Mesenchymal stem cell (in vitro differentiated cells and primary cell): ENCODE measurements around the gene FGFRL1.

Source experiments
- DNase-seq: peaks from one replicate; pipeline ENCODE4 v3.0.0-alpha.2; 2013
- H2AFZ ChIP-seq: one replicate; pipeline ENCODE4 v1.6.1; 2013; ENCODE audit warnings: low read depth, mild to moderate bottlenecking, control low read depth, inconsistent platforms, low read length, moderate library complexity
- H2AK5ac ChIP-seq: 2 replicates; pipeline ENCODE4 v1.6.1; 2013; ENCODE audit warnings: low read length, moderate library complexity, mild to moderate bottlenecking, inconsistent platforms; ENCODE audit not compliant: severe bottlenecking
- H2BK120ac ChIP-seq: one replicate; pipeline ENCODE4 v1.6.1; 2013; ENCODE audit warnings: low read depth, mild to moderate bottlenecking, inconsistent platforms, low read length, moderate library complexity
- H2BK12ac ChIP-seq, 2 experiments: one replicate each; pipeline ENCODE4 v1.6.1; 2013; ENCODE audit warnings: inconsistent platforms in 2 of 2, low read length in 2 of 2, mild to moderate bottlenecking in 2 of 2, moderate library complexity in 2 of 2, control low read depth in 1 of 2
- H2BK15ac ChIP-seq: one replicate; pipeline ENCODE4 v1.6.1; 2013; ENCODE audit warnings: mild to moderate bottlenecking, low read depth, inconsistent platforms; ENCODE audit not compliant: poor library complexity, severe bottlenecking
- H2BK5ac ChIP-seq: 2 replicates; pipeline ENCODE4 v1.6.1; 2013; ENCODE audit warnings: low read depth, mild to moderate bottlenecking, low read length, control low read depth, inconsistent platforms; ENCODE audit not compliant: poor library complexity, severe bottlenecking
- H3K14ac ChIP-seq, 2 experiments: one replicate each; pipeline ENCODE4 v1.6.1; 2013; ENCODE audit warnings: inconsistent platforms in 2 of 2, low read length in 2 of 2, control low read depth in 1 of 2, mild to moderate bottlenecking in 1 of 2, moderate library complexity in 1 of 2
- H3K18ac ChIP-seq, 2 experiments: one replicate each; pipeline ENCODE4 v1.6.1; 2013; ENCODE audit warnings: inconsistent platforms in 2 of 2, low read length in 2 of 2, control low read depth in 1 of 2, low read depth in 1 of 2, mild to moderate bottlenecking in 1 of 2
- H3K23ac ChIP-seq, 2 experiments: one replicate each; pipeline ENCODE4 v1.6.1; 2013; ENCODE audit warnings: inconsistent platforms in 2 of 2, low read length in 2 of 2, mild to moderate bottlenecking in 2 of 2, moderate library complexity in 2 of 2, control low read depth in 1 of 2
- H3K27ac ChIP-seq: 2 replicates; pipeline ENCODE4 v1.5.1; 2013; ENCODE audit warnings: mild to moderate bottlenecking, moderate library complexity, low read length, control low read depth, inconsistent platforms; ENCODE audit not compliant: poor library complexity, severe bottlenecking
- H3K27me3 ChIP-seq, 2 experiments: 2 replicates each; pipeline versions ENCODE4 v1.6.1 to v1.7.0; 2013; ENCODE audit warnings: low read length in 2 of 2, mild to moderate bottlenecking in 2 of 2, moderate library complexity in 2 of 2, control low read depth in 1 of 2, inconsistent platforms in 1 of 2; ENCODE audit not compliant: control insufficient read depth in 1 of 2, insufficient read depth in 1 of 2
- H3K36me3 ChIP-seq, 2 experiments: 2 replicates each; pipeline versions ENCODE4 v1.6.1 to v1.7.0; 2013; ENCODE audit warnings: low read length in 2 of 2, control low read depth in 1 of 2, inconsistent platforms in 1 of 2, low read depth in 1 of 2, mild to moderate bottlenecking in 1 of 2; ENCODE audit not compliant: insufficient read depth in 2 of 2, control insufficient read depth in 1 of 2
- H3K4ac ChIP-seq, 2 experiments: one replicate each; pipeline ENCODE4 v1.6.1; 2013; ENCODE audit warnings: inconsistent platforms in 2 of 2, low read length in 2 of 2, mild to moderate bottlenecking in 2 of 2, moderate library complexity in 2 of 2, control low read depth in 1 of 2, low read depth in 1 of 2
- H3K4me1 ChIP-seq: 2 replicates; pipeline ENCODE4 v1.6.1; 2013; ENCODE audit warnings: low read depth, low read length, control low read depth; ENCODE audit not compliant: control insufficient read depth, insufficient read depth
- H3K4me2 ChIP-seq: 2 replicates; pipeline ENCODE4 v1.6.1; 2013; ENCODE audit warnings: low read length, mild to moderate bottlenecking, inconsistent platforms; ENCODE audit not compliant: poor library complexity, severe bottlenecking
- H3K4me3 ChIP-seq, 2 experiments: 2 replicates each; pipeline versions ENCODE4 v1.5.1 to v1.7.0; 2013; ENCODE audit warnings: low read length in 2 of 2, mild to moderate bottlenecking in 2 of 2, control low read depth in 1 of 2, low read depth in 1 of 2; ENCODE audit not compliant: insufficient read depth in 1 of 2
- H3K79me1 ChIP-seq: replicated peaks from 2 replicates; pipeline ENCODE4 v1.6.1; 2013; ENCODE audit warnings: mild to moderate bottlenecking, control low read depth, low read length, inconsistent platforms; ENCODE audit not compliant: poor library complexity, severe bottlenecking
- H3K9ac ChIP-seq: 2 replicates; pipeline ENCODE4 v1.7.0; 2013; ENCODE audit warnings: mild to moderate bottlenecking, low read length, moderate library complexity
- H3K9me3 ChIP-seq: 2 replicates; pipeline ENCODE4 v1.7.0; 2013; ENCODE audit warnings: mild to moderate bottlenecking, low read length; ENCODE audit not compliant: control insufficient read depth
- H4K8ac ChIP-seq: one replicate; pipeline ENCODE4 v1.6.1; 2013; ENCODE audit warnings: inconsistent platforms, mild to moderate bottlenecking, low read length, moderate library complexity
- H4K91ac ChIP-seq: one replicate; pipeline ENCODE4 v1.6.1; 2013; ENCODE audit warnings: mild to moderate bottlenecking, low read length, inconsistent platforms
- WGBS: methylation state at CpG from one replicate; pipeline ENCODE4 v1.1.7; 2013; ENCODE audit warnings: mixed read lengths; 5-methylcytosine and 5-hydroxymethylcytosine counted together

The FGFRL1 gene

DNA sequence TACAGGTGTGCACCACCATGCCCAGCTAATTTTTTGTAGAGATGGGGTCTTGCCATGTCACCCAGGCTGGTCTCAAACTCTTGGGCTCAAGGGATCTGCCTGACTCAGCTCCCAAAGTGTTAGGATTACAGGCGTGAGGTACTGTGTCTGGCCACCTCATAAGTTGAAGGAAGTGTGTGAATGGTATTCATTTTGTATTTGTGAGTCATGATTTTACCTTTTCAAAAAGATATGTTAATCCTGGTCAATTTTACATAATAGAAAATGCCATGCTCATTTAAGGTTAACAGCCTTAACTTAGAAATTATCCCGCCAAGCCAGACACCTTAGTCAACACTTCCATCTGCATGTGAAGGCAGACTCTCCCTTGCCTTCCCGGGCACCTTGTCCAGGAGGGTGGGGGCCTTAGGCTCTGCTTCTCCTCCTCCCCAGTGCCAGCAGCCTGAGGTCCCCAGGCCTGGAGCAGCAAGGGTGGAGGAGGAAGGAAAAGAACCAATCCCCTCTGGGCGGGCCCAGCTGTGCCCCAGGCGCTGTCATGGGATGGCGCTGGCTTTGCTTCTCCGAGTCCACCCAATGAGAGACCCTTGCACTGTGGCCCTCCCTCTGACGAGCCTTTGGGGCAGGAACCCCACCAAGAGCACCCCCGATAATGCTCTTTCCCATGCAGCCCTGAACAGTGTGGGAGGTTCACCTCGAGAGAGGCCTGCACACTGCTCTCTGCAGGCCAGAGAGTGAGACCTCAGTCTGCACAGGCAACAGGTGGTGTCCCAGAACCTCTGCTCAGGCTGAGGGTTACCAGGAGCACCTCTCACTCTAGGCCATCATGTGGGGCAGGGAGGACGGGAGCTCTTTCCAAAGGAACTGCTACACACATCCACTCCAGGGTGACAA, 64.6 kb downstream of the FGFRL1 start:
- Histone ChIP-seq H3K36me3 (no peaks in the 10 kb centered on the region), H2AFZ (no peak overlapping the region), H3K27me3 (peaks cover 7 to 45% of the 10 kb centered on the region in 2 experiments), H2BK120ac (no peak overlapping the region), H4K8ac (no peak overlapping the region), H3K4ac (no peak overlapping the region), H3K9ac (no peak overlapping the region), H3K27ac (no peak overlapping the region), H2BK15ac (no peak overlapping the region), H3K4me2 (no peak overlapping the region), H3K14ac (no peak overlapping the region), H2BK5ac (no peak overlapping the region), H3K4me3 (no peak overlapping the region), H2AK5ac (no peak overlapping the region), H3K23ac (no peak overlapping the region), H3K79me1 (no peaks in the 10 kb centered on the region), H3K4me1 (peaks cover 7% of the 10 kb centered on the region), H3K18ac (no peak overlapping the region), H3K9me3 (no peaks in the 10 kb centered on the region), H2BK12ac (no peak overlapping the region), H4K91ac (no peak overlapping the region)
- DNase-seq: no peak
- 87% methylated on average over 10 of the region's 11 CpGs for WGBS
